ENCODE data around the gene SAP30BP. TPM values are rescaled to one million over a fixed set of nuclear protein-coding genes. Genes with fewer than 3 reads are reported as not detected.

SAP30BP gene
- total and polyA plus RNA-seq, 2 donors (not counting 1 experiment from before 2014, with no cell fraction given): 143 to 148 TPM

- H3K27me3 ChIP-seq (replicated peaks in 1 of 4; ENCODE audit: control extremely low read depth in 1 of 4, control insufficient read depth in 3 of 4, insufficient read depth in 4 of 4, low read length in 3 of 4): peaks cover 0 to 4% (median 0%) of the 10 kb centered on the region in 4 experiments
- no peaks in the 10 kb centered on the region for H3K27me3 Mint-ChIP-seq
- H3K9ac ChIP-seq (ENCODE audit: low read length): no peak overlapping the region
- no peaks in the 10 kb centered on the region for H3K79me2 ChIP-seq (ENCODE audit: control insufficient read depth, insufficient read depth, low read length)
- H3K4me1 ChIP-seq (ENCODE audit: control insufficient read depth in 2 of 2, insufficient read depth in 2 of 2, low read length in 2 of 2): peaks cover 4 to 10% of the 10 kb centered on the region in 2 donors
- no peak for DNase-seq
- no peaks in the 10 kb centered on the region for H3K36me3 ChIP-seq (replicated peaks in 1 of 2; ENCODE audit: control extremely low read depth in 1 of 2, control insufficient read depth in 1 of 2, extremely low read depth in 1 of 2, insufficient read depth in 2 of 2, low read length in 1 of 2)
- WGBS (ENCODE audit: insufficient coverage): 88% methylated on average over 18 of the region's 20 CpGs
- H3K4me3 ChIP-seq (ENCODE audit: control extremely low read depth in 1 of 5, extremely low read depth in 1 of 5, insufficient read depth in 1 of 5, low read depth in 2 of 5, low read length in 4 of 5): no peak overlapping the region
- H4K20me1 ChIP-seq (ENCODE audit: control insufficient read depth, insufficient read depth, low read length, poor library complexity, severe bottlenecking): no peaks in the 10 kb centered on the region
- no peak for ATAC-seq (ENCODE audit: low read depth)
- POLR2A ChIA-PET: no interaction called here
- TF ChIP-seq EZH2 (IDR thresholded peaks at IDR 0.05; ENCODE audit: borderline replicate concordance, insufficient read depth, low read depth, low read length, poor library complexity, severe bottlenecking): no peak
- TF ChIP-seq CTCF (IDR thresholded peaks at IDR 0.05): no peak
- CTCF ChIA-PET: interaction anchor here (1.3 to 2.9 kb wide), 3 partner anchors 11 to 104 kb away, joined by 3 to 29 read pairs (median 17); partner anchors contain the start of gene SMIM5
- no peak overlapping the region for H3K4me3 Mint-ChIP-seq
- no peak overlapping the region for H3K27ac ChIP-seq (ENCODE audit: low read length in 2 of 2)
- intact Hi-C loops (cut with micrococcal nuclease): no loop called here
- H3K4me2 ChIP-seq (replicated peaks; ENCODE audit: low read depth, low read length, poor library complexity, severe bottlenecking): no peak overlapping the region
- H3K9me3 Mint-ChIP-seq (ENCODE audit: insufficient read depth): no peaks in the 10 kb centered on the region
- H3K27ac Mint-ChIP-seq: no peak overlapping the region
- H3K9me3 ChIP-seq (ENCODE audit: control extremely low read depth in 1 of 3, control insufficient read depth in 2 of 3, insufficient read depth in 1 of 3, low read length in 2 of 3): no peaks in the 10 kb centered on the region
- peaks cover 4% of the 10 kb centered on the region for H3K4me1 Mint-ChIP-seq
- H2AFZ ChIP-seq (ENCODE audit: insufficient read depth, low read depth, low read length, poor library complexity, severe bottlenecking): no peak overlapping the region
Observed at GRCh38 chr17:75737133-75737962, 70.2 kb downstream of the SAP30BP start.
